GM10266 (cell line): ENCODE measurements around the gene FCHO1.

Experiments used
- DNase-seq: peaks from one replicate; pipeline ENCODE4 v3.0.0; 2012; ENCODE audit errors: extremely low spot score
- CTCF ChIP-seq: IDR thresholded peaks from 2 replicates; pipeline ENCODE4 v1.5.1; 2012; ENCODE audit warnings: mild to moderate bottlenecking, low read depth; ENCODE audit not compliant: control insufficient read depth, insufficient read depth; ENCODE audit errors: missing control alignments

The FCHO1 gene

GRCh38 chr19:17724655-17725054, 26.6 kb upstream of the FCHO1 start:
- no peak for TF ChIP-seq CTCF
- no peak for DNase-seq

GRCh38 chr19:17725422-17726078, 25.7 kb upstream of the FCHO1 start:
- DNase-seq: peak; percentile 62
- TF ChIP-seq CTCF: peak; percentile 70

- no peak for DNase-seq
- no peak for TF ChIP-seq CTCF
These were observed 25.0 kb upstream of the FCHO1 start for GRCh38 chr19:17726136-17726741.

GRCh38 chr19:17726964-17727773, 24.1 kb upstream of the FCHO1 start:
- no peak for TF ChIP-seq CTCF
- DNase-seq: no peak

GRCh38 chr19:17727843-17728242, 23.4 kb upstream of the FCHO1 start:
- DNase-seq: no peak
- TF ChIP-seq CTCF: no peak

- TF ChIP-seq CTCF: no peak
- DNase-seq: no peak
These were observed 18.1 kb upstream of the FCHO1 start for GRCh38 chr19:17733127-17733526.

- no peak for DNase-seq
- TF ChIP-seq CTCF: no peak
These were observed 17.1 kb upstream of the FCHO1 start for GRCh38 chr19:17734146-17734545.
